GM19351 (cell line): ENCODE data around the gene ZNF628.

Source experiments
- ATAC-seq: cut with Tn5 transposase; IDR thresholded peaks from one replicate; pipeline ENCODE4 v1.9.1; 2021; ENCODE audit warnings: mild to moderate bottlenecking, moderate library complexity; ENCODE audit not compliant: unreplicated experiment

Gene ZNF628

DNA sequence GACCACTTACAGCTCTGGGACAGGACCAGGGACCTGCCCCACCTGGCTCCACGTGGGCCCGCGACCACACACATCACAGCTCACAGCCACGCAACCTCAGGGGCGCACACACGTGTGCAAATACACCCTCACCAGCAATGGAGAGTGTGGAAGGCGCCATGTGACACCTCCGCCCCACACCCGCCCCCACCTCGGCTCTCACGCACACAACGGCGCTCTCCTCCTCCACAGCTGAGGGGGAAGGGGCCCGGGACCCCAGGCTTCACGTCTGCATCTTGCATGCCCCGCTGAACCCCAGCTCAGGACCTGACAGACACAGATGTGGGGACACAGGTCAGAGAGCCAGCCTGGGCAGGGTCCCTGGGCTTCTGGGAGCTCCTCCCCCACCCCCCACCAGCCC lies 26.9 kb upstream of the ZNF628 start:
- no peak for ATAC-seq

DNA sequence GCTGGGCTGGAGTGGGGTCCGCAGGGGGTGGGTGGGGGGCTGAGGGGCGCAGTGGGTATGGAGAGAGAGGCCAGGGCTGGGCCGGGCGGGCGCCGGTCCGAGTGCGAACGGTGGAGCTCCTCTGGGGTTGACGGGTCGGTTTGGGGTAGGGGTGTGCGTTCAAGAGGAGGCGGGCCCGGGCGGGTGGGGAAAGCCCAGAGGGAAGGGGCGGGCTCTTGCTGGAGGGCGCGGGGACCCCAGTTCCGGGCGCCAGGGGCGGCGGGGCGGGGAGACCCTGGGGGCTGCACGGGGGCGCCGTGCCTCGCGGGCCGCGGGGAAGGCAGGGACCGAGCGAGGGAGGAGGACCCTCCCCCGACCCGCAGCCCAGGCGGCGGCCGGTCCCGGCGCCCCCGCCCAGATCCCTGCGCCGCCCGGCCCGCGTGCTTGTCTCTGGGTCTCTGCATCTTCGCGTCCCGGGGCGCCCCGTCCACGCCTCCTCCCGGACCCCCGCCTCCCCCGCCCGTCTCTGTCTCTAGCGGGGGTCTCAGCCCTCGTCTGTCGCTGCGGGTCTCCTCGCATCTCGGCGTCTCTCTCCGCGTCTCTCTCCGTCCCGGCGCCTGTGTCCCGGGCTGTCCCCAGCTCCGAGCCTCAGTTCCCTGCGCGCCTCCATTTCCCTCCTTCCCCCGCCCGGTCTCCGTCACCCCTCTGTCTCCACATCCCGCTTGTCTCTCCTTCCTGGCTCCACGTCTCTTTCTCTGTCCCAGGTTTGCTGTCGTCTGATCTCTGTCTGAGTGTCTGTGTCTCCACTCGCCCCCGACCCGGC lies 25.1 kb upstream of the ZNF628 start:
- no peak for ATAC-seq

DNA sequence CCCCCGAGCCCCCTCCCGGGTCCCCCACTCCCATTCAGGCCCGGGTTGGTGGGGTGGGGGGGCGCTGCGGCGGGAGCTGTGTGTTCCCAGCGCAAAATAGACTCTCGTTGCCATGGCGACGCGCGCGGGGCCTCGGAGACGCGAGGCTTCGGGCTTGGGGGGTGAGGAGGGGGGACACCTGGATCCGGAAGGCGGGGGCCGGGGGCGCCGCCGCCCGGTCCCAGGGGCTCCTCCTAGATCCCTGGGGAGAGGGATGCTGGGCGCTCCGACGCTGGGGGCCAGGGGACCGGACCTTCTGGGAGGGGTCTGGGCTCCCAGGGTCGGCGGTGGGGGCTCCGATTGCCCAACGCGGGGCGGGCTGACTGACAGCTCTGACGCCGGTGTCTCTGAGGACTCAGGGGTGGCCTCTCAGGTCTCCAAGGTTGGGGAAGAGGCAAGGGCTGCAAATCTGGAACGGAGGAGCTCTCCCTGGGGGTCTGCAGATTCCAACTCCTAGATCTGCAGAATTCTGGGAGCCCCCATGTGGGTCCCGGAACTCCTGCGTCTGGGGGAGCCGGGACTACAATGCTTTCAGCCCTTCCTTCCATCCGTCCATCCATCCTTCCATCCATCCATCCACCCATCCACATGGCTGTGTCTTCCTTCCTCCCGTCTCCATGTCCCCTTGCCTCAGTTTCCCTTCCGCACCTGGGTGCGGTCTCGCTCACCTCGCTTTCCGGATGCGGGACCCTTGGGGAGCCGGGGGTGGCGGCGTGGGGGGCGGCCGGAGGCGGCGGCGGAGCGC lies 24.3 kb upstream of the ZNF628 start:
- no peak for ATAC-seq

DNA sequence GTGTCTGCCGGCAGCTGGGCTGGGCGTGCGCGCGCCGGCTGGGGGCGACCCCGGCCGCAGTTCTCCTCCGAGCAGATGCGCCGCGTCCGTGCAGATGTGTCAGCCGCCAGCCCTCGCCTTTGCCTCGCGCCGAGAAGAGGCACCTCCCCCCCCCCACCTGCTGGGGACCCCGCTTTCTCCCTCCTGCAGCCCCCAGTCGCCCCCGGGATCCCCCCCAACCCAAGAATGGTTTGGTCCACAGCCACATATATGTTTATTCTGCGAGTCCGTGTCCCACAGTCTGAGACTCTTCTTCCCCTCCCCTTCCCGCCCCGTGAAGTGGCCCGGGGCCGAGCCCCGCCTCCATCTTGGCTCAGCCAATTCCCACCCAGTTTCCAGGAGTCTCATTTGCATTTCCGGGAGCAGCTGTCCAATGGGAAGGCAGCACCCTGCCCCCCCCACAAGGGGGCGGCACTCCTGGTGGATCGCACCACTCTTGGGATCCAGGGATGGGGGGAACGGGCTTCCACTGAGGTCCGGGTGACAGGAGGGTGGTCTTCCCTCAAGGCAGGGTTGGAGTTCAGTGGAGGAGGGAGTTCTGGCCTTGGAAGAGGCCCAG lies 23.6 kb upstream of the ZNF628 start:
- no peak for ATAC-seq

DNA sequence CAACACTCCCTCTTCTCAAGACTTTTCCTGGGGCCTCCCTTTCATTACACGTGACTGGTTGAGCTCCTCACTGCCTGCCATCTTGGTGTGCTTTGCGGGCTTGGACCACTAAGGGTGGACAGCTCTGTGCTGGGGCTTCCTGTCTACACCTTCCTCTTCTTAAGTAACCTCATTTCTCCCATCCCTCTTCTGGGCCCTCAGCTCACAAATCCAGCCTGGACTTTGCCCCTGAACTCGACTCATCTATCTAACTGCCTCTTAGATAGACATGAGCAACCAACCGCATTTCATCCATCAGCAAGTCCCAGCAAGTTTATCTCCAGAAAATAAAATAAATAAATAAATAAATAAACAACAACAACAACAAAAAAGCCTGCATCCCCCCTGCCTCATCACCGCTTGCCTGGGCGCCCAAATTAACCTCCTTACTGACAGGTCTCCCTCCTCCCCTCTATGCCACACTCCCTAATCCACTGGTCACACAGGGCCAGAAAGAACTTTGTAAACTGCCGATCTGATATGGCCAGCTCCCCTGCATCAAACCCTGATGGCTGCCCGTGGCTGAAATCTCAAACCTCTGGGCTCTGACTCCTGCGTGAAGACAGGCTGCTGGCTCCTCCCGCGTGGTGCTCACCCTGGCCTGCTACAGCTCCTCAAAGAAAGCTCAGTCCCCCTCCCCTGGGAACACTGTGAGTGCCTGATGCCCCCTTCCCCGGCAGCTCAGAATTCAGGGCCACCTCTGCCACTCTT lies 22.7 kb upstream of the ZNF628 start:
- no peak for ATAC-seq

DNA sequence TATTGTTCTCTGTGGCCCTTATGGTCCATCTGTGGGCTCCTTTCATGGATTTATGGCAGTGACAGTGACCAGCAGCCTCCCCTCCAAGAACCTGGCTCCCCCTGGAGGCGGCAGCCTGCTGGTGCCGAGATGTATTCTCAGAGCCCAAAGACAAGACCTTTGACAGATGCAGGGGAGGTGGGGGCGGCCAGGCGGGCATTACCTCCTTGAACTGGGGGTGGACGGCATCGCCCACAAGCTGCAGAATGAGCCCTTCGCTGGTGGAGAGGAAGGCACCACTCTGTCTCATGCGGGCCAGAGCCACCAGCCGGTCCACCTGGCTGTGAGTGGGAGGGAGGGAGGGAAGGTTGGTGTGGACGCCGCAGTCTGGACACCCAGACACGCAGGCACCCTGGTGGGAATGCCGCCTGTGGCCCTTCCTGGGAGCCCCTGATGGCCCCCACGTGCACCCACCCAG lies 21.6 kb upstream of the ZNF628 start:
- no peak for ATAC-seq

DNA sequence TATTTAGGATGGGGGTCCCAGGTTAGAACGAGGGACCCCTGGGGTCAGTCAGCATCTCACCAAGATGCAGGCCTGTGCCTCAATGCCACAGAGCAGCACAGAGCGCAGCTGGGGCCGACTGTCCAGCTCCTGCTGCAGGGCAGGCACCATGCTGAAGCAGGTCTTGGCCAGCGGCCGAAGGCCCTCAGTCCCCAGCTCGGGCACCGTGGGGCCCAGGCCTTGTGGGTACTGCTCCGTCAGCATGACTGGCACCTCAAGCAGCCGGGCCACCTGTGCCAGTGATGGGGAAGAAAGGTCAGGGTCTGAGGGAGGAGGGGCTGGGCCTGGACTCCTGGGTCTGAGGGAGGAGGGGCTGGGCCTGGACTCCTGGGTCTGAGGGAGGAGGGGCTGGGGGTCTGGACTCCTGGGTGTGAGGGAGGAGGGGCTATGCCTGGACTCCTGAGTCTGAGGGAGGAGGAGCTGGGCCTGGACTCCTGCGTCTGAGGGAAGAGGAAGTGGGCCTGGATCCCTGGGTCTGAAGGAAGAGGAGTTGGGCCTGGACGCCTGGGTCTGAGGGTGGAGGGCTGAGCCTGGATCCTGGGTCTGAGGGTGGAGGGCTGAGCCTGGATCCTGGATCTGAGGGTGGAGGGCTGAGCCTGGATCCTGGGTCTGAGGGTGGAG lies 20.7 kb upstream of the ZNF628 start:
- no peak for ATAC-seq

DNA sequence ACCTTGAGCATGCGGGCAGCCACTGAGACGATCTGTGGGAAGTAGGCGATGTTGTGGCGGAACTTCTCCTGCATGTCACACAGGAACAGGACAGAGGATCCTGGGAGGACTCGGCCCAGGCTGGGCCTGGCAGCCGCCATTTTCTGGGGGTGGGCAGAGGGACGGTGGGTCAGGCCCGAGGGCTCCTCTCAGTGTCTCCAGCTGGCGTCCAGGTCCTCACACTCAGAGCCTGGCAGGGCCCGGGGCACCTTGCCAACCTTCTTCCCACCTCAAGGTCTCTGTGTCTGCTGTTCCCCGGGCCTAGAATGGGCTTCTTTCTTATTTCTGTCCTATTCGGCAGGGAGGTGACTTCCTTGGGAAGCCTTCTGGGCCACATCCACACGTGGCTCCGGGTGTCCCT lies 20.1 kb upstream of the ZNF628 start:
- ATAC-seq: no peak

DNA sequence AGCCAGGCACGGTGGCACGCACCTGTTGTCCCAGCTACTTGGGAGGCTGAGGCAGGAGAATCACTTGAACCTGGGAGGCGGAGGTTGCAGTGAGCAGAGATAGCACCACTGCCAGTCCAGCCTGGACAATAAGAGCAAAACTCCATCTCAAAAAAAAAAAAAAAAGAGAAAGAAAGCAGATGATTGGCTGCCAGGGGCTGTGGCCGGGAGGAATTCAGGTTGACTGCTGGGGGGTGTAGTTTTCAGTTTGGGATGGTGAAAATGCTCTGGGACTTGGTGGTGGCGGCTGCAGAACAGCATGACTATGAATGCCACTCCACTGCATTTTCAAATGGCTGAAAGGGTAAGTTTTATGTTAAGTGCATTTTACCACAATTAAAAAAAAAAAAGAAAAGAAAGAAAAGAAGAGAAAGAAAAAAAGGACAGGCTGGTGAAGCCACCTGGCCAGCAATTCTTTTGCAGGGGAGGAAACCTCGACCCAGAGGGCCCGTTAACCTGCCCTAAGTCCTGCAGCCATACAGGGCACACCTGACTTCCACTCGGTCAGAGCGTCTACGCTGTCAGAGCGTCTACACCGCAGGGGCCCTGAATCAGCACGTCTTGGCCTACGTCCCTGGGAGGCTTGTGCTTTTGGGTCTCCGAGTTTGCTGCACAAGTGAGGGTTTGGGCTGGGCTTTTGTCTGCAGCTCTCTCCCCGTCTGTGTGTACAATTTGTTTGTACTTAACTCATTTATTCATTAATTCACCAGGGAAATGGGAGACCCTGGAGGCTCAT lies 18.5 kb upstream of the ZNF628 start:
- no peak for ATAC-seq

DNA sequence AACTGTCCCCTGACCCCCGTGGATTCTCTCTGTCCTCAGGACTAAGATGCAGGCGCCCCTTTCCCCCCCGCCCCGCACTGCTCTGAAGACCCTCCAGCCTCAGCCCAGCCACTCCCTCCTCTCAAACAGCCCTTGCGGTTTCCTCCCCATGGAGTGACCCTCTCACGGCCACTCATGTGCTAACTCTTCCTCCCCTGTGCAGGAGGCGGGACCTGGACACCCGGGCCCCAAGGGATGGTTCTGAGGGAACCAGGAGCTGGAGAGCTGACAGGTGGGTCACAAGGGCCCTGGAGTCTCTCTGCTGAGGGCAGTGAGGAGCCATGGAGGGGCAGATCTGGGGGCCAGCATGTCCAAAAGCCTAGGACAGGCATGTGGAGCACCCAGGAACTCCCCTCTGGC lies 16.9 kb upstream of the ZNF628 start:
- no peak for ATAC-seq

DNA sequence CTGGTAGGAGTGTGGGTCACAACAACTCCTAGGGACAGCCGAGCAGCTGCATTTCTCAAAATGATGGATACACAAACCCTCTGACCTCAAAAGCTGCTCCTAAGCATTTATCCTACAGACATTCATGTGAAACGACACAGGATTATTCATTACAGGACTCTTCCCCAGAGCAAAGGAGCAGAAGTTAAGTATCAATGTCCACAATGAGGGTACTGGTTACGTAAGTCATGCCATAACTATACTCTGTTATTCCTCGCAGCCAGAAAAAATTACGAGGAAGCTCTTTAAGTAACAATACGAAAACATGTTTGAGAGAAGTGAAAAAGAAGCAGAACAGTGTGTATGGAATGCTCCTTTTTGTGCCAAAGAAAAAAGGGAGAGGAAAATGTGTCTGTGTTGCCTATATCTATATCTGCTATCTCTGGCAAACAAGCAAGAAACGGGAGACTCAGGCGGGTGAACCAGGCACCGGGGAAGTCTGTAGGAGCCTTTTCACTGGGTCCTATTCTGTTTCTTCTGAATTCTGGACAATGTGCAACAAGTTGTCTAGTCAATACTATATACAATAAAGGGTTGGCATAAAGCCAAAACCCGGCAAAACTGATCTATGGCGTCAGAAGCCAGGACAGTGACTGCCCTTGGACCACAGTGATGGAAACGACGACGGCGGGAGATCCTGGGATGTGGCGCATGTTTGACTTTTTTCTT lies 16.3 kb upstream of the ZNF628 start:
- no peak for ATAC-seq

DNA sequence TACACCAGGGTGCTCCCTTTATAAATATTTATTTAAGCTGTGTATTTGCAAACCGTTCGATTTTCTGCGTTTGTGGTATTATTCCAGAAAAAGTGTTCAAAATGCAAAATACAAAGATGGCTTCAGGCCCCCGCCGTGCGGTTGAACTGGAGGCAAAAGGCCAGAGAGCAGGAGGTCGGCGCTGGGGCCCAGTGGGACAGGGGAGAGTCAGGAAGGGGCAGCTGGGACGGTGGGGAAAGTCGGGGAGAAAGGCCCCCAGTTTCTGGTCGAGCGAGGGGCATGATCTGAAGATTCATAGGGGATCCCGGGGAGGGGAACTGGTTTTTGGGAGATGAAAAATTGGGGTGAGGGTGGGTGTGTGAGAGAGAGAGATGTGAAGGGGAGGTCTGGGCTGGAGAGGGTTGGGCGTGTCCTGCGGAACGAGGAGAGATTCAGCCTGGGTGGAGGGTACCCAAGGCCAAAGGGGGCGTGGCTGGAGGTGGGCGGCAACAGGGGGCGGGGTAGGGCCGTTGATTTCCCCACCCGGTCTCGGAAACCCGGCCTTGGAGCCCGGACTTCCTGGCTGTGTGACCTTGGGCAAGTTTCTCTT lies 15.7 kb upstream of the ZNF628 start:
- ATAC-seq: no peak

DNA sequence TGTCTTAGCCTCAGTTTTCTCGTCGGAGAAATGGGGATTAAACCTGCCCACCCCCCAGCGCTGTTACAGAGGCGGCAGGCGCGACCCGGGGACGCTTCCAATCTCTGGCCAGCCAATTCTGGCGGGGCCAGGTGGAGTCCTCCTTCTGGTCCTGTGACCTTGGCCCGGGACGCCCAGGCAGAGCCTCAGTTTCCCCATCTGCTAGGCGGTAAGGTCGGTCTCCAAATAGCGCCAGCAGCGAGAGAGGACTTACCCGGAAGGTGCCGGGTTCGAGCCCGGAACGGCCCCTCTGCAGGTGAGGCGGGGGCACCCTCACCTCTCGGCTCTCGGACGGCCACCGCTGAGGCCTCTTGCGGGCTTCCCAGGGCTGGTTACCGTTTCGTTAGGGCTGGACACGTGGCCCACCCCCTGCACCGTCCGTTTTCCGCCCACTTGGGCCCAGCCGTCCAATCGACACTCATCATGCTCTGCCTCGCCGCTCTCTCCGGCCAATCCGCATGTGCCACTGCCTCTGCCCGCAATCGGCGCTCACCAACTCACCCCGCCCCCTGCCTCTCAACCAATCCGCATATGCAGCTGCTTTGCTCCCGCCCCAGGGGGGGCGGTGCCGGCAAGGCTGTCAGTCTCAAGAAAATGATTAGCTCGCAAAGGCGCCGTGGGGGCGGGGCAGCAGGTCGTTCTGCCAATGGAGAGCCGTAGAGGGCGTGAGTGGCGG lies 15.0 kb upstream of the ZNF628 start, which contains the start of gene ISOC2:
ISOC2 (minus strand) TSS at position 384 of the 715 bp plus-strand sequence. CDS start 5,156 bp downstream, outside the sequence.
- peak; percentile 91 for ATAC-seq

DNA sequence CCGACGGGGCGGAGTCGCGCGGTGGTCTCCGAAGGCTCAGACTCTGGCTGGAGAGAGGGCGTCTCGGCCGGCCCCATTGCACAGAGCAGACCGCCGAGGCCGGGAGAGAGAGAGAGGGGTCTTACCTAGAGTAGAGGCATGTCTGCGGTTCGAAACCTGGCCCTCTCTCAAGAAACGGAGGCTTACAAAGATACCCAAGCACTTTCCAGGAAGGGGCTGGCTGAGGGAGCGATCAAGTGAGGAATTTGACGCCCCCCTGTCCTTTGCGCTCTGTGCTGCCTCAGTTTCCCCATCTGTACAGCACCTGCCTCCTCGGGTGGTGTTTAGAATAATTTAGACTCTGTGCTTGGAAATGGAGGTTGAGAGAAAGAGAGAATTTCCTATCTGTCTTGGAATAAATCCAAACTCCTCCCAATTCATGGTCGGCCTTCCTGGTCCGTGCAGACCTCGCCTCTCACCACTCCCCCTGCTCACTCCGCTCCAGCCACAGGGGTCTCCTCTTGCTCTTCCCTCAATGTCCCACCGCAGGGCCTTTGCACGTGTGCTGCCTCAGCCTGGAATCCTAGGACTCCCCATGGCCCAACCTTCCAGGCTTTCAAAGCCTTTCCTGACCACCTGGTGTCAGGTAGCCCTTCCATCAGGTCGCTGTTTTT lies 14.3 kb upstream of the ZNF628 start:
- ATAC-seq: no peak

DNA sequence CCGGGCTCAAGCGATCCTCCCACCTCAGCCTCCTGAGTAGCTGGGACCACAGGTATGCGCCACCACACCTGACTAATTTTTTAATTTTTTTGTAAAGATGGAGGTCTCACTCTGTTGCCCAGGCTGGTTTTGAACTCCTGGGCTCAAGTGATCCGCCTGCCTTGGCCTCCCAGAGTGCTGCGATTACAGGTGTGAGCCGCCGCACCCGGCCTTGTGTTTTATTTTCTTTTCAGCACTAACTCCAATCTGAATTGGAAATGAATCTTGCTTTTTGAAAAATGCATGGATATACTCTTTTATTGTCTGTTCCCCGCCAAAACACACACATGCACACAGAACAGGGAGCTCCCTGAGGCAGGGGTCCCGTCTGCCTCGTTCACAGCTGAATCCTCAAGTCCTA lies 13.7 kb upstream of the ZNF628 start:
- ATAC-seq: no peak

DNA sequence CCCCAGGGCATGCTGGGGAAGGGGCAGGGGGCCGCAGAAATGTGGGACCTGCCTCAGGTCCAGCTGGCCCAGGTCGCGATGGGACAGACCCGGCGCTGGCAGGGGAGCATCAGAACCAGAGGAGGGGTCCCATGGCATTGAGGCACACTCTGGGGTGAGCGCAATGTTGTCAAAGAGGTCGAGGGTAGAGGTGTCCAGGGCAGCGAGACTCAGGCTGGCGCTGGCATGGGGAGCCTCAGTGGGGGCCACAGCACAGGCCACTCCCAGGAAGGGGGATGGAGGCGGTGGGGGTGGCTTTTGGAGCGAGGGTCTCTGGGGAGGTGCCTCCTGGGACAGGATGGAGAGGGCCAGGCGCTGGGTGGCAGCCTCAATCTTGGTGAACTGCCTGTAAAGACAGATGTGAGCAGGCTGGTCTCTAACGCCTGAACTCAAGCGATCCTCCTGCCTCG lies 12.8 kb upstream of the ZNF628 start:
- no peak for ATAC-seq

DNA sequence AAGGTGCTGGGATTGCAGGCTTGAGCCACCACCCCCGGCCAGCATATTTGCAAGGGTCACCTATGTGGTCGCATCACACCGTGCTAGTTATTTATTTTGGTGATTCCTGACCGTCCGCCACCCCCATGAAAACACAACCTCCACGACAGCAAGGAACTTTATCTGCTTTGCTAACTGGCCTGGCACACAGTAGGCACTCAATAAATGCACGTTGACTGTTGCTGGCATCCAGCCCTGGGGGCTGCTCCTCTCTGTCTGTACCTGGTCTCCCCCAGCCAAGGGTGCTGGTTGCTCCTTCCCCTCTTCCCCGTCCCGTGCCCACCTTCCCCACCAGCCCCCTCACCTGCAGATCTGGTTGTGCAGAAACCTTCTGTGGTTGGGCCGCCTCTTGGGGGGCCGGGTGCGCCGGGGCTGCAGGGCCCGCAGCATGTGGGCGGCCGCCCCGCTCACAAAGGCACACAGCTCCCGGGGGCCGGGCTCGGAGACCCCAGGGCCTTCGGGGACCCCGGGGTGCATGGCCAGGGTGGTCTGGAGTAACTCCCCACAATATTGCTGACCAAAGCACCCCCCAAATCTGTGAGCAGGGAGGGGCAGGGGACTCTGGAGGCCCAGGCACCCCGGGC lies 12.3 kb upstream of the ZNF628 start:
- ATAC-seq: no peak
